Heart right ventricle (tissue), 16 donors: Measurements from ENCODE around the gene PODXL2. TPM values are rescaled to one million over a fixed set of nuclear protein-coding genes. Genes with fewer than 3 reads are reported as not detected.

Experiments
- ATAC-seq, 8 donors: fragments of 200-7000 bp; cut with Tn5 transposase; one replicate each; pipeline ENCODE4 v1.9.1; 2020; ENCODE audit warnings: mild to moderate bottlenecking in 8 of 8, moderate library complexity in 8 of 8, moderate number of reproducible peaks in 1 of 8
- DNase-seq, 2 donors: peaks; one replicate each; pipeline ENCODE4 v3.0.0-alpha.2; 2020
- H3K27ac ChIP-seq, 10 donors: fragments of 200-600 bp; sonication (generic) in 2 of 10; one replicate each; pipeline versions ENCODE4 v1.5.0 to v1.8.0; 2020 to 2022; ENCODE audit warnings: mild to moderate bottlenecking in 3 of 10
- H3K27me3 ChIP-seq, 7 donors: fragments of 200-600 bp; one replicate each; pipeline ENCODE4 v1.8.0; 2021 to 2022; ENCODE audit warnings: mild to moderate bottlenecking in 2 of 7
- H3K36me3 ChIP-seq, 9 donors: fragments of 200-600 bp; sonication (generic) in 1 of 9; one replicate each; pipeline versions ENCODE4 v1.5.0 to v1.8.0; 2020 to 2022; ENCODE audit warnings: mild to moderate bottlenecking in 2 of 9
- H3K4me1 ChIP-seq, 9 donors: fragments of 200-600 bp; sonication (generic) in 1 of 9; one replicate each; pipeline versions ENCODE4 v1.5.0 to v1.8.0; 2020 to 2022; ENCODE audit warnings: mild to moderate bottlenecking in 4 of 9
- H3K4me3 ChIP-seq, 10 donors: fragments of 200-600 bp; sonication (generic) in 2 of 10; one replicate each; pipeline versions ENCODE4 v1.5.0 to v1.8.0; 2020 to 2022; ENCODE audit warnings: mild to moderate bottlenecking in 7 of 10, moderate library complexity in 2 of 10
- H3K9me3 ChIP-seq, 11 donors: fragments of 200-600 bp in 10 of 11; sonication (generic) in 2 of 11; one replicate each; pipeline versions ENCODE4 v1.5.0 to v1.8.0; 2013 to 2022; ENCODE audit warnings: mild to moderate bottlenecking in 2 of 11, control low read depth in 1 of 11, moderate library complexity in 1 of 11
- CTCF ChIP-seq, 9 donors: fragments of 200-600 bp; sonication (generic) in 2 of 9; IDR thresholded peaks; one replicate each; pipeline versions ENCODE4 v1.5.0 to v1.8.0; 2021 to 2022; ENCODE audit warnings: antibody characterized with exemption in 9 of 9, mild to moderate bottlenecking in 5 of 9, moderate library complexity in 1 of 9
- WGBS, 2 donors: extraction: QIAGEN DNeasy Blood & Tissue Kit; methylation state at CpG; one replicate each; pipeline ENCODE4 v1.1.7; 2013; ENCODE audit warnings: inconsistent platforms in 1 of 2; 5-methylcytosine and 5-hydroxymethylcytosine counted together
- intact Hi-C, 10 donors: fragments of 100-400 bp; cut with DNase I; formaldehyde crosslinking; loops; one replicate each; pipeline versions ENCODE4 v1.11.1 to v1.14.2; 2022
- polyA plus RNA-seq, 2 donors: library from polyadenylated mRNA; stranded (reverse); fragments of 200-250 nt; gene quantifications; one replicate each; pipeline ENCODE4 v1.2.3, GENCODE V29; 2013
- total RNA-seq, 10 donors: library from RNA; stranded (reverse); fragmentation: NEBNext Ultra II Directional in 3 of 10; extraction: Animal tissue kit (Norgen Biotek cat#: 25700) in 3 of 10; gene quantifications; one replicate each; pipeline versions ENCODE4 v1.2.1 to v1.2.4, GENCODE V29; 2021 to 2023
- donor health status: Arrhythmogenic right ventricular cardiomyopathy.
- donor health status: ischemic (EF 13 %, LVEDD 7.1; RV severe dilation, severe dysfunction).
- donor health status: healthy with polysubstance abuse.
- donor health status: DM: no; HTN: yes; CAD: no.
- donor health status: DM: no; HTN: no; CAD: no.
- donor health status: ischemic (EF 25% LVEDD 6.9; RV normal size, moderate dysfunction).
- donor health status: ischemic (EF 25% LVEDD 5.7; RV mildly dilated, moderate dysfunction).
- donor health status: healthy.
- donor health status: DM: yes; HTN: yes; CAD: no.
- donor health status: Ischemic cardiomyopathy.
- donor health status: ischemic (EF 35%, LVEDD 5.7; RV mildly dilated, moderate dysfunction).
- donor health status: nonischemic (EF 11% LVEDD 7.7; RV severe dilation, severe dysfunction).
- donor health status: DM: yes; HTN: yes; CAD: no.
- donor health status: PGD.
- donor health status: ischemic (EF 29% LVEDD 5.4; RV normal size, mild dysfunction).
- donor health status: nonischemic (EF 23%, LVEDD 6.1; RV moderate dilation, normal function).

Gene PODXL2
- total and polyA plus RNA-seq, 12 donors: 0.42 to 4.0 (median 1.5) TPM

GRCh38 chr3:127718916-127719290 lies 89.9 kb downstream of the PODXL2 start:
- peaks cover 7 to 93% (median 68%) of the 10 kb centered on the region in 9 donors for H3K4me1 ChIP-seq
- DNase-seq: no peak
- 49 to 60% methylated on average over 3 of the region's 3 CpGs for WGBS, 2 donors
- no peaks in the 10 kb centered on the region for H3K9me3 ChIP-seq
- no peak for ATAC-seq
- intact Hi-C loops: no loop called here
- H3K36me3 ChIP-seq: peaks cover 0 to 86% (median 21%) of the 10 kb centered on the region in 9 donors
- peak overlapping the region in 8 of 10 donors; percentile 19 to 99 (median 84) for H3K27ac ChIP-seq
- no peak for TF ChIP-seq CTCF (IDR thresholded peaks at IDR 0.05)
- no peaks in the 10 kb centered on the region for H3K27me3 ChIP-seq
- H3K4me3 ChIP-seq: no peak overlapping the region

DNA sequence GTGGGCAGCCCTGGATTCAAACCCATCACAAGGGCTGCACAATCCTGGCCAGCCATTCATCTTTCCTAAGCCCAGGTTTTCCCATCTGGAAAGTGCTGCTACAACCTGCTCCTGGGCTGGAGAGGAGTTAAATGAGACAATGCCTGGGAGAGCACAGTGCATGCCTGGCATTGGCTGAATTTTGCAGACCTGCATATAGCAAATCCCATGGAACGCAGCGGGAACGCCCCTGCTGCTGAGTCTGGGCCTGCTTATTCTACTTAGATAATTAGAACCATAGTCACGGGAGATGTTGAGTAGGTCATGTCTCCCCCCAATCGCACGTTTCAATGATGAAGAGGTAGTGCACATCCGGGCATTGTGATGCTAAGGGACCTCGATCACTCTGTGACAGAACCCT lies 90.4 kb downstream of the PODXL2 start:
- peak overlapping the region in 7 of 10 donors; percentile 19 to 99 (median 85) for H3K27ac ChIP-seq
- H3K36me3 ChIP-seq: peaks cover 0 to 85% (median 21%) of the 10 kb centered on the region in 9 donors

GRCh38 chr3:127720161-127720823 lies 91.3 kb downstream of the PODXL2 start:
- Histone ChIP-seq H3K9me3 (no peaks in the 10 kb centered on the region), H3K36me3 (peaks cover 0 to 84% (median 21%) of the 10 kb centered on the region in 9 donors), H3K27ac (peak overlapping the region in 4 of 10 donors; percentile 16 to 99 (median 58)), H3K4me3 (no peak overlapping the region), H3K4me1 (peaks cover 4 to 87% (median 58%) of the 10 kb centered on the region in 9 donors), H3K27me3 (no peaks in the 10 kb centered on the region)
- no peak for DNase-seq
- whole genome bisulfite sequencing, 2 donors: 93 to 94% methylated on average over 15 of the region's 15 CpGs
- no peak for ATAC-seq
- TF ChIP-seq CTCF (IDR thresholded peaks at IDR 0.05): no peak
- intact Hi-C loops: no loop called here

More for the DNA sequence above, 90.4 kb downstream of the PODXL2 start:
- no peaks in the 10 kb centered on the region for H3K27me3 ChIP-seq
- H3K4me3 ChIP-seq: no peak overlapping the region
- TF ChIP-seq CTCF (IDR thresholded peaks at IDR 0.05): no peak
- ATAC-seq: no peak
- H3K4me1 ChIP-seq: peaks cover 6 to 91% (median 68%) of the 10 kb centered on the region in 9 donors
- 93 to 94% methylated on average over 8 of the region's 8 CpGs for WGBS, 2 donors
- no peaks in the 10 kb centered on the region for H3K9me3 ChIP-seq
- DNase-seq: no peak
- intact Hi-C loops: no loop called here

DNA sequence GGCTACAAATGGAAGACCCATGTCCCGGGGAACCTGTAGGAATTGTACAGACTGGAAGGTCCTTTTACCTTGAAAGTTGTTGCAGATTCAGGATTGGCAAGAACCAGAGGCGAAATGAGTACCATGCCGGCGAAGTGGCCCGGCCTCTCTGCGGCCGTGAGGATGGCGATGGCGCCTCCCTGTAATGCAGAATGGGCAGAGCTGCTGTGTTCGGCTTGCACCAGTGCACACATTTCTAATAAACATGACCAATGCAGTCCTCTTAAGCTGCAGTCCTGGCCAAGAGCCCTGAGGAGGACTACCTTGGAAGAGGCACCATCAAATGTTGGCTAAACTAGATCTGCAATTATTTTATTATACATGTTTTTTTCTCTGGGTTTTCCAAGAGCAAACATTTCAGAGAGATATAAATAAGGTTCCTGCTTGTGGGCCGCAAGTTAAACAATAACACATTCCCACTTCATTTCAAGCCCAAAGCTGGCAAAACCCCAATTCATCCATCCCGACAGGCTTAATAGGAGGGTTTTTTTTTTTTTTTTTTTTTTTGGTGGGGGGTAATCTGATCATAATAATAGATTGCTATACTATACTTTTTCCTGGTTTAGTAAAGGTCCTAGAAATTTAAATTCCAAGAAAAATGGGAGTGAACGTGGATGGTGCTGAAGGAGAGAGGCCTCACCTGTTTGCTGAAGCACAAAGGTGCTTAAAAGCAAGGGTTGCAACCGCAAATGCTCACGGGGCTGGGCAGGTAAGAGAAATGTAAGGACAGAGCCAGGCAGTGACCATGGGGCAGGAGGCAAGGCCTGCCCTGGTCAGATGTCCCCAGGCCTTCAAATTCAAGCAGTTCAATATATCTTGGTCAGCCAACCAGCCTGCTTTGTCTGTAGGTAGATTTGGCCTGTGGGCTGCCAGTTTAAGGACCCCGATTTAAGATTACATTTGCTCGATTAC lies 92.3 kb downstream of the PODXL2 start:
- Histone ChIP-seq H3K4me3 (no peak overlapping the region), H3K27ac (peak overlapping the region in 6 of 10 donors; percentile 13 to 99 (median 69)), H3K27me3 (no peaks in the 10 kb centered on the region), H3K9me3 (no peaks in the 10 kb centered on the region), H3K36me3 (peaks cover 0 to 74% (median 19%) of the 10 kb centered on the region in 9 donors), H3K4me1 (peaks cover 4 to 79% (median 50%) of the 10 kb centered on the region in 9 donors)
- ATAC-seq (no peak), DNase-seq (no peak)
- TF ChIP-seq CTCF (IDR thresholded peaks at IDR 0.05): no peak
- intact Hi-C loops: no loop called here
- 95 to 96% methylated on average over 17 of the region's 17 CpGs for WGBS, 2 donors
